ENCODE results near the gene TMX3.
A peak's percentile ranks its signal among the peaks of the same experiment; 100 is the strongest.

TMX3 gene

GRCh38 chr18:68714712-68715496, at the start of gene TMX3:
TMX3 (minus strand) TSS chr18:68715108; CDS start chr18:68714981, 127 bp downstream.
- peak; percentile 80 to 90 for DNase-seq (ENCODE audit: low read depth in 2 of 2)

GRCh38 chr18:68764016-68764415, 49.1 kb upstream of the TMX3 start:
- no peak for DNase-seq (ENCODE audit: low read depth in 2 of 2)

- DNase-seq (ENCODE audit: low read depth in 2 of 2), result no peak
Observed at GRCh38 chr18:68763083-68763482, 48.2 kb upstream of the TMX3 start.

- no peak for DNase-seq (ENCODE audit: low read depth in 2 of 2)
Observed at GRCh38 chr18:68759308-68759707, 44.4 kb upstream of the TMX3 start.

- DNase-seq (ENCODE audit: low read depth in 2 of 2), result no peak
Observed at GRCh38 chr18:68757126-68757525, 42.2 kb upstream of the TMX3 start.

- no peak for DNase-seq (ENCODE audit: low read depth in 2 of 2)
Observed at GRCh38 chr18:68742206-68742605, 27.3 kb upstream of the TMX3 start.

- no peak for DNase-seq (ENCODE audit: low read depth in 2 of 2)
Observed at GRCh38 chr18:68740966-68741365, 26.1 kb upstream of the TMX3 start.

GRCh38 chr18:68739462-68739861, 24.6 kb upstream of the TMX3 start:
- no peak for DNase-seq (ENCODE audit: low read depth in 2 of 2)

- no peak for DNase-seq (ENCODE audit: low read depth in 2 of 2)
Observed at GRCh38 chr18:68738564-68738963, 23.7 kb upstream of the TMX3 start.

GRCh38 chr18:68735483-68736343, 20.8 kb upstream of the TMX3 start:
- DNase-seq (ENCODE audit: low read depth in 2 of 2), result no peak

- no peak for DNase-seq (ENCODE audit: low read depth in 2 of 2)
Observed at GRCh38 chr18:68734308-68734707, 19.4 kb upstream of the TMX3 start.

GRCh38 chr18:68733707-68734106, 18.8 kb upstream of the TMX3 start:
- DNase-seq (ENCODE audit: low read depth in 2 of 2), result no peak

- no peak for DNase-seq (ENCODE audit: low read depth in 2 of 2)
Observed at GRCh38 chr18:68728081-68728700, 13.3 kb upstream of the TMX3 start.

- no peak for DNase-seq (ENCODE audit: low read depth in 2 of 2)
Observed at GRCh38 chr18:68727506-68727905, 12.6 kb upstream of the TMX3 start.

GRCh38 chr18:68725346-68725745, 10.4 kb upstream of the TMX3 start:
- no peak for DNase-seq (ENCODE audit: low read depth in 2 of 2)

GRCh38 chr18:68724021-68724420, 9.1 kb upstream of the TMX3 start:
- DNase-seq (ENCODE audit: low read depth in 2 of 2), result no peak

- DNase-seq (ENCODE audit: low read depth in 2 of 2), result no peak
Observed at GRCh38 chr18:68723539-68723938, 8.6 kb upstream of the TMX3 start.

- DNase-seq (ENCODE audit: low read depth in 2 of 2), result no peak
Observed at GRCh38 chr18:68722821-68723220, 7.9 kb upstream of the TMX3 start.

- peak in 1 of 2 donors; percentile 2 for DNase-seq (ENCODE audit: low read depth in 2 of 2)
Observed at GRCh38 chr18:68721681-68722583, 7.0 kb upstream of the TMX3 start.

GRCh38 chr18:68714366-68714711, 569 bp downstream of the TMX3 start:
- no peak for DNase-seq (ENCODE audit: low read depth in 2 of 2)

GRCh38 chr18:68713796-68714195, 1.1 kb downstream of the TMX3 start:
- no peak for DNase-seq (ENCODE audit: low read depth in 2 of 2)

- DNase-seq (ENCODE audit: low read depth in 2 of 2), result no peak
Observed at GRCh38 chr18:68713131-68713530, 1.8 kb downstream of the TMX3 start.
